ENCODE data around the gene DGKZ.

Gene DGKZ

DNA sequence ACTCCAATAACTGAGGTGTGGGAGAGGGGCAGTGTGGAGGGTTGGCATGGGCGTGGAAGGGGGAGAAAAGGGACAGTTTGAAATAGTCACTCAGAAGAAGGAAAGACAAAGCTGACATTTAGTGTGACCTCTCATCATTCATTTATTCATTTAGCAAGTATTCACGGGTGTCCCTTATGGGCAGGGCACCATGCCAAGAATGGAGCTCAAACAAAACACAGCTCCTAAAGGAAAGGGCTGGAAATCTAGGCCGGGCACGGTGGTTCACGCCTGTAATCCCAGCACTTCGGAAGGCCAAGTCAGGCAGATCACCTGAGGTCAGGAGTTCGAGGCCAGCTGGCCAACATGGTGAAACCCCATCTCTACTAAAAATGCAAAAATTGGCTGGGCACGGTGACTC, 19.4 kb upstream of the DGKZ start:
- no peak overlapping the region for H3K4me3 ChIP-seq (replicated peaks; ENCODE audit: low read depth, low read length)
- TF ChIP-seq CTCF (IDR thresholded peaks at IDR 0.05; ENCODE audit: low read depth, low read length, missing control alignments): no peak
- DNase-seq (ENCODE audit: extremely low read depth, low read depth): no peak

DNA sequence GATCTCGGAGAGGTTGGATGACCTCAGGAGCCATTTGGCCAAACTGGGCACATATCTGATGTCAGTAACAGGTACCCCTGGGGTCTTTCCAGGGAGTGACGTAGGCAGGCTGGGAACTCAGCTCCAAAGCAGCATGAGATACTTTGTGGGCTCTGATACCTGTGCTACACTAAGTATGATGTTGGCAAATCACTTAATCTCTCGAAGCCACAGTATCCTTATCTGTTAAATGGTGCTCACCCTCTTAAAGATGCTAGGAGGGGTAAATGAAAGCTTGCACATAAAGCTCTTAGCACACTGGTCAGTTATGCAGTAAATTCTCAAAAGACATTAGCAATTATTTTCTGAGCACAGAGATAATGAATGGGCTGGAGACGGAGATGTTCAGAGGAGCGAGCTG, 17.1 kb upstream of the DGKZ start:
- TF ChIP-seq CTCF (IDR thresholded peaks at IDR 0.05; ENCODE audit: low read depth, low read length, missing control alignments): no peak
- no peak for DNase-seq (ENCODE audit: extremely low read depth, low read depth)
- H3K4me3 ChIP-seq (replicated peaks; ENCODE audit: low read depth, low read length): no peak overlapping the region

DNA sequence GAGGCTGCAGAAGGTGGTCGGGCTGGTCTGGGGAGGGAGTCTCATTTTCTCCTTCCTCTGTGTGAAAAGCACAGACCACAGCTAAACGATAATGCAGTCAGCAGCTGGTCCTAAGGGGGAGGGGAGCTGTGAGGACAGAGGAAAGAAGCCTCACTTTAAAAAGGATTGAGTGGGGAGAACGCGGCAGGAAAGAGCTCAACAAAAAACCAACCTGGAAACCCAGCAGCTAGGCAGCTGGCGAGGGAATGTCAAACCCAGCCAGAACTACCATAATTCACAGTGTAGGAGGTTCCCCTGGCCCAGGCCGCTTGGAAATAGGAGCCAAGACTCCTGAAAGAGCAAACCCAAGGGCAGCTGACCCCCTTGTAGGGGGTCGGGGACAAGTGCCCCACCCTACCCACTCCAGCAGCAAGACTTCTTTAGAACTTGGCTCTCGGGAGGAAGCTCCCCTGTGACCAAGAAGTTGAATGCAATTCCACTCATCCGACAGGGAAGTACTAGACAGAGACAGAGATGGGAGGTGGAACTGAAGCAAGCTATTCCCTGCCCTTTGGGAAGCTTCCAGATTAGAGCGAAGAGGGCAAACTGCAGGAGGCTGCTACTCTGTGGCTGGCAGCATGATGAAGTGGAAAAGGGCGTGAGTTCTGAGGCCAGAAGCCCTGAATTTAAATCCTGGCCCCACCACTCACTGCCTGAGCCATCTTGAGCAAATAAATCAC, 16.5 kb upstream of the DGKZ start:
- H3K4me3 ChIP-seq (replicated peaks; ENCODE audit: low read depth, low read length): no peak overlapping the region
- DNase-seq (ENCODE audit: extremely low read depth, low read depth): no peak
- no peak for TF ChIP-seq CTCF (IDR thresholded peaks at IDR 0.05; ENCODE audit: low read depth, low read length, missing control alignments)

DNA sequence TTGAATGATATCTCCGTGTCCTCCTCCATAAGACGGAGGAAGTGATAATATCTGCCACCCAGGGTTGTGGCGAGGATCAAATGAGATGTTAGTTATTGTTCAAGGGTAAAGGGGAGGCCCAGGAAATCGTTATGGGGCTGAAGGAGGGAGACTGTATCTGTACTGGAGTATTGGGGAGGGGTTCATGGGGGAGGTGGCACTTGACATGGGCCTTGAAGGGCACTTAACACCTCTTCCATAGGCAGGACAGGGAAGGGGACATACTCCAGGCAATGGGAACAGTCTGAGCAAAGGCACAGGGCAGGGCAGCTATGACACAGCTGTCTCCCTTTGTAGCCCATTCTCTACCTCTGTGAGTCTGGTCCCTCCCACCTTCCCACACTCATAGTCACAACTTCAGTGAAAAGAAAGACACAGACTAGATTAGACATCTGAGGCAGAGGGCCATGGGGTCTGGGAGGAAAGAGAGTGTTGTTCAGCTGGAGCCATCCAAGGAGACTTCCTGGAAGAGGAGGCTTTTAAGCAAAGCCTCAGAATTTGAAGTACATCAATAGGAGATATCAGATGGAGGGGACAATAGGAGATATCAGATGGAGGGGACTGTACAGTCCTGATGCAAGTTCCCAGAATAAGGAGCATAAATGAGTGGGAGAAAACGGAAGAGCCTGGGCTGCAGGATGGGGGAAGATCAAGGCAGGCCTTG, 15.8 kb upstream of the DGKZ start:
- TF ChIP-seq CTCF (IDR thresholded peaks at IDR 0.05; ENCODE audit: low read depth, low read length, missing control alignments): no peak
- no peak for DNase-seq (ENCODE audit: extremely low read depth, low read depth)
- no peak overlapping the region for H3K4me3 ChIP-seq (replicated peaks; ENCODE audit: low read depth, low read length)

DNA sequence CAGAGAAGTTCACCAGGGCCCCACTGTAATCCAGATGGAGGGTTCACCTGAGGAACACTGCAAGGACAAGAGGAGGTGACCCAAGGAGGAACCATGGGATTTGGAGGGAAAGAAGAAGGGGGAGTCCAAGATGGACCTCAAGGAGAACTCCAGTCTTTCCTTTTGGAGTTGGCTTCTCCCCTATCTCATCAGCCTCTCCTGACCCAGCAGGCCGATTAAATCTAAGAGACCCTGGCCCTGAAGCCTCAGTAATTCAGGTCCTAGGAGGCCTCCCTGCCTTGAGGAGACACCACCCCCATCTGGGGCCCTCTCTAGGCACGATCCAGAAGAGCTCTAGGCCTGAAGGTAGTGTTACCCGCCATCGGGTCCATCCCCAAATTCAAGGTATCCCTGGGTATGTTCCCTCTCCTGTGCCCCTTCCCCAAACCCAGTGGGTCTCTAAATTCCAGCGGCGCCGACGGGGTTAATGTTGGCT, 15.1 kb upstream of the DGKZ start:
- DNase-seq (ENCODE audit: extremely low read depth, low read depth): no peak
- no peak overlapping the region for H3K4me3 ChIP-seq (replicated peaks; ENCODE audit: low read depth, low read length)
- TF ChIP-seq CTCF (IDR thresholded peaks at IDR 0.05; ENCODE audit: low read depth, low read length, missing control alignments): no peak

GRCh38 chr11:46332568-46333393, 14.5 kb upstream of the DGKZ start:
- no peak for TF ChIP-seq CTCF (IDR thresholded peaks at IDR 0.05; ENCODE audit: low read depth, low read length, missing control alignments)
- H3K4me3 ChIP-seq (replicated peaks; ENCODE audit: low read depth, low read length): peak overlapping the region; percentile 9; the same call in 1 of the 2 replicates
- no peak for DNase-seq (ENCODE audit: extremely low read depth, low read depth)
